Caki2 (cell line): ENCODE data around the gene CADM4. TPM values are rescaled to one million over a fixed set of nuclear protein-coding genes. Genes with fewer than 3 reads are reported as not detected.
"Not testable (repeated sequence)": the region's sequence is repeated elsewhere in the genome, so short reads cannot be mapped to it uniquely, and the experiment has no call there.

Source experiments
- DNase-seq: peaks from one replicate; pipeline ENCODE4 v3.0.0-alpha.2; 2015; ENCODE audit warnings: low read depth
- in situ Hi-C: cut with HindIII; loops from 2 replicates; pipeline ENCODE4 v1.10.0; 2016; ENCODE audit warnings: low sequenced_read_pairs, low pct_unique_long_range_greater_than_20kb, mixed read lengths
- total RNA-seq: library from RNA; depleted of rRNA; stranded (reverse); fragments of >200 nt; shearing (Covaris generic); gene quantifications from 2 replicates; pipeline ENCODE4 v1.2.3, GENCODE V29; 2014; ENCODE audit warnings: low replicate concordance; rRNA removed

Gene CADM4, protein sequence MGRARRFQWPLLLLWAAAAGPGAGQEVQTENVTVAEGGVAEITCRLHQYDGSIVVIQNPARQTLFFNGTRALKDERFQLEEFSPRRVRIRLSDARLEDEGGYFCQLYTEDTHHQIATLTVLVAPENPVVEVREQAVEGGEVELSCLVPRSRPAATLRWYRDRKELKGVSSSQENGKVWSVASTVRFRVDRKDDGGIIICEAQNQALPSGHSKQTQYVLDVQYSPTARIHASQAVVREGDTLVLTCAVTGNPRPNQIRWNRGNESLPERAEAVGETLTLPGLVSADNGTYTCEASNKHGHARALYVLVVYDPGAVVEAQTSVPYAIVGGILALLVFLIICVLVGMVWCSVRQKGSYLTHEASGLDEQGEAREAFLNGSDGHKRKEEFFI
- 15.0 and 16.7 TPM in 2 replicates for total RNA-seq

DNA sequence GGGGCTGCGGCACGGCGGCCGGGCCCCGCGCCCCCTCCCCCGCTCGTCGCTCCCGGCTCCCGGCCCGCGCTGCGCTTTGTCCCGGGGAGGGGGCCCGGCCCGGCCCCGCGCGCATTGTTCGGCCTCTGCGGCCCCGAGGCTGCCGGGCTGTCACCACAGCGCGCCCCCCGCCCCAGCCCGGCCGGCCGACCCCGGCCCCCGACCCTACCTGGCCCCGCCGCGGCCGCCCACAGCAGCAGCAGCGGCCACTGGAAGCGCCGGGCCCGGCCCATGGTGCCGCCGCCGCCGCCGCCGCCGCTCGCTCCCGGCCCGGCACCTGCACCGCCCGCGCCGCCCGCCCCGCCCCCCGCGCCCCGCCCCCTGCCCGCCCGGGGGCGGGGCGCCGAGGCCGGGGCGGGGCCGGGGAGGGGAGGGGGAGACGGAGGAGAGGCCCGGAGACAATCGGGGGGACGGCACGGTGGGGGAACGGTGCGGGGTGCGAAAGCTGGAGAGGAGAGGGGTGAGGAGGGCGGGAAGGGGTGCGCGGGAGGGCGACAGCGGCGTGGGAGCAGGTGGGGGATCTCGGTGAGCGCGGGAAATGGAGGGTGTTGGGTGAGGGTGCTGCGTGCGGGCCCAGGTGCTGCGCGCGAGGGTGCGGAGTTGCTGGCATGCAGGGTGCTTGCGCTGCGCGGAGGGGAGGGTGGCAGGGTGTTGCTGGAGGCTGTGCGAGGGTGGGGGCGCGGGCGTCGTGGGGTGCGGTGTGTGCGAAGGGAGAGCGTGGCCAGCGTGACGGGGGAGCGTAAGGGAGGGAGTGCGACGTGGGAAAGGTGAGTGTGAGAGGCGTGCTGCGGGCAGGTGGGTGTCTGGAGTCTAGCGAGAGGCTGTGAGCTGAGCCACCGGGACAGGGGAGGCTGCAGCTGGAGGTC is at the start of gene CADM4:
TSS of gene CADM4 (minus strand) at position 332 of the 905 bp plus-strand sequence. CDS start at position 272, 60 bp downstream.
- in situ Hi-C loops = no loop called here
- no peak for DNase-seq

DNA sequence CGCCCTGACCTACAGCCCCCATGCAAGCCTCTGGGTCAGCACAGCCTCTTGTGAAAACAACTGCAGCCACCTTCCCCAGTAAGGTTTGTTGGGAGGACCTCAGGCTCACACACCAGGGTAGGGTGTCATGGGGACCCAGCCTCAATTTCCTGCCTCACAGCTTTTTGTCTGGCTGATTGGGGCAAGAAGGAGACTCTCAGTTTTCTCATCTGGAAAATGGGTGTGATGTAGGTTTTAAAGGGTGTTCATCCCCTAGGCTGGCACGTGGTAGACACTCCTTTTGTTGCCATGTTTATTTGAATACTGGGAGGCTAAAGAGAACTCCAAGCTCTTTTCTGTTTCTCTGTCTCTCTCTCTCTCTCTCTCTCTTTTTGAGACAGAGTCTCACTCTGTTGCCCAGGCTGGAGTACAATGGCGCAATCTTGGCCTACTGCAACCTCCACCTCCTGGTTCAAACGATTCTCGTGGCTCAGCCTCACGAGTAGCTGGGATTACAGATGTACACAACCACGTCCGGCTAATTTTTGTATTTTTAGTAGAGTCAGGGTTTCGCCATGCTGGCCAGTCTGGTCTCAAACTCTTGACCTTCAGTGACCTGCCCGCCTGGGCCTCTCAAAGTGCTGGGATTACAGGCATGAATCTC is 48.5 kb upstream of the CADM4 start:
- in situ Hi-C loops = no loop called here
- DNase-seq = no peak

DNA sequence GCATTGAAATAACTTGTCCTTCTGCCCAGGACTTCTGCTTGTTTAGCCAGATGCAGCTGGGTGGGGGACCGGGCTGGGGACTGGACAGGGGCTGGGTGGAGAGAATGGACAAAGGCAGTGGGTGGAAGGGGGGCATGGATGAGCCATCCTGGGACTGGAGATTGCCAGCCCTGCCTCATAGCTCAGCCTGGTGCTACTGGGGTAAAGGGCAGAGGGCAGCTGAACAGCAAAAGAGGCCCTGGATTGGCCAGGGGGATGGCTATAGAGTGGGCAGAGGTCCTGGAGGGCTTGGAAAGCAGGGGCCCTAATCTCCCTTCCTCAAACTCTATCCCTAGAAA is 48.0 kb upstream of the CADM4 start:
- no peak for DNase-seq
- in situ Hi-C loops = no loop called here

DNA sequence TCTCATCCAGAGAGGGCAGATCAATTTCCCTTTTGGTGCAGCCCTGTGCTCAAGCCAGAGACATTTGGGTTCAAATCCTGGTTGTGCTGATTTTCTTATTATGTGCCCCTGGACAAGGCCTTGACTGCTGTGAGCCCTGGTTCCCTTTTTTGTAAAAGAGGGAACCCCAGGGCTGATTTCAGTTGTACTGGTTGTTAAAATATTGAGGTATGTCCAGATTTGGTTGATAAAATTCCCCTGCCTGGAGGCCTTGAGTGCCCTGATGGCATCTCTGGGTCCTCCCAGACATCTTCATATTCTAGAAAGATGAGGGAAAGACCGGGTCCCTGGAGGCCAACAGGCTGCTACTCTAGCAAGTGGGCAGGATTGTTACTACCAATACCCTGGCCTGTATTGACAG is 44.7 kb upstream of the CADM4 start:
- in situ Hi-C loops = no loop called here
- DNase-seq = no peak

DNA sequence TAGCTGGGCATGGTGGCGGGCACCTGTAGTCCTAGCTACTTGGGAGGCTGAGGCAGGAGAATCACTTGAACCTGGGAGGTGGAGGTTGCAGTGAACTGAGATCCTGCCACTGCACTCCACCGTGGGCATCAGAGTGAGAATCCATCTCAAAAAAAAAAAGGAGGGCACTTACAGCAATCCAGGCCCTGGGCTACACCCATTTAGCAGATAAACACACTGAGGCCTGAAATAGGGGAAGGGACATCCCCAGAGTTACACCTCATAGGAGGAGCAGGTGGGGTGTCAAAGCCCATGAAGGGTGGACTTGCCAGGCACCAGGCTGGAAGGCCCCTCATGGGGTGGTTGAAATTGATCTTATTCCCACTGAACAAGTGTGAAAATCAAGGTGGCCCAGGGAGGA is 44.3 kb upstream of the CADM4 start:
- no peak for DNase-seq
- in situ Hi-C loops = no loop called here

DNA sequence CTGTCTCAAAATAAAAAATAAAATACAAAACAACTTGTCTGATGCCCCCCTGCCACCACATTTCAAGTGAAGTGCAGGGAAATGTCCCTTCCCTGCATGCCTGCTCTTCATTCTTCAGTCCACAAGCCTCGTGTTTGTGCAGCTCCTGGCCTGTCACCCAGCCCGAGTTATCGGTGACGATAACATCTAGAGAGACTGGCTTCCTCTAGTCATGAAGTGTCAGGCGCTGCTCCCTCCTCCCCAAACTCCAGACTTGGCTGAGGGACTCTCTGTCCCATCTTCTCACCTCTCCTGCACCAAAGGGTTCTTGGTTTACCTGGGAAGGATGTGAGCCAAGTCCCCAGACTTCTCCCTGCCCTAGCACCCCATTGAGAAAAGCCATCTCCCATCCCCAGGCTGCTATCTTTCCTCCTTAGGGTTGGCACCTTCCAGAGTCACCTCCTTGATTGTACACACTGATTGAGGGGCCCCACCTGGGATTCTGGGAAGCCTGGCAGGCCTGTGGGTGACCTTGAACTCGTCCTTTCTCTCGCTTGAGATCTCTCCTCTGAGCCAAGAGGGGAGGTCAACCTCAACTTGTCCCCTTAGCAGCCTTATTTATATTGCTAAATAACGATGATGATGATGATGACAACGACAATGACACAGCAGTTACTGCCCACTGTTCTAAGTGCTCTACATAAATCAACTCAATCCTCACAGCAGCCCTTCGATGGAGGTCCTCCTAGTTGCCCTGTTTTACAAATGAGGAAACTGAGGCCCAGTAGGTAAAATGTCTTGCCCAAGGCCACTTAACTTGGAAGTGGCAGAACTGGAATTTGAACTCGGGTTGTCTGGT is 43.4 kb upstream of the CADM4 start:
- in situ Hi-C loops = no loop called here
- no peak for DNase-seq

DNA sequence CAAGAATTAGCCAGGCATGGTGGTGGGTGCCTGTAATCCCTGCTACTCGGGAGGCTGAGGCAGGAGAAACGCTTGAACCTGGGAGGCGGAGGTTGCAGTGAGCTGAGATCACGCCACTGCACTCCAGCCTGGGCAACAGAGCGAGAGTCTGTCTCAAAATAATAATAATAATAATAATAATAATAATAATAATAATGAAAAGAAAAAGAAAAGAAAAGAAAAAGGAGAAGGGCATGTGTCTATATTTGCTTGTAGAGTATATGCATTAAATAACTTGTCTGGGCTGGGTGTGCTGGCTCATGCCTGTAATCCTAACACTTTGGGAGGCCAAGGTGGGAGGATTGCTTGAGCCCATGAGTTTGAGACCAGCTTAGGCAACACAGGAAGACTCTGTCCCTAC is 42.6 kb upstream of the CADM4 start:
- in situ Hi-C loops, DNase-seq: not testable (repeated sequence)

DNA sequence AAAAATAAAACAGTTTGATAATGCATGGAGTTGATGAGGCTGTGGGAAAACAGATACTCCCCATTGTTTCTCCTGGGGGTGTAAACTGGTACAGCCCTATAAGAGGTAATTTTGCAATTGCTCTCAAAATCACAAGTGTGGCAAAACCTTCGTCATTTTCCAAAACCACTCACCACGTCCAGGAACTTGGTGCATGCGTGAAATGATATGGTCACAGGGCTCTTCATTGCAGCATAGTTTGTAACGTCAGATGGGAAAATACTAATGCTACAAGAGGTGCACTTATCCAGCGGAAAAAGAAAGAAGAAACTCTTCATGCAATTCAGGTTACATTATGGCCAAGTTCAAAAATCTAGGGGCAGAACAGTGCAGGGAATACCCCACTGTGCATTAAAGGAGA is 42.2 kb upstream of the CADM4 start:
- no peak for DNase-seq
- in situ Hi-C loops = no loop called here

DNA sequence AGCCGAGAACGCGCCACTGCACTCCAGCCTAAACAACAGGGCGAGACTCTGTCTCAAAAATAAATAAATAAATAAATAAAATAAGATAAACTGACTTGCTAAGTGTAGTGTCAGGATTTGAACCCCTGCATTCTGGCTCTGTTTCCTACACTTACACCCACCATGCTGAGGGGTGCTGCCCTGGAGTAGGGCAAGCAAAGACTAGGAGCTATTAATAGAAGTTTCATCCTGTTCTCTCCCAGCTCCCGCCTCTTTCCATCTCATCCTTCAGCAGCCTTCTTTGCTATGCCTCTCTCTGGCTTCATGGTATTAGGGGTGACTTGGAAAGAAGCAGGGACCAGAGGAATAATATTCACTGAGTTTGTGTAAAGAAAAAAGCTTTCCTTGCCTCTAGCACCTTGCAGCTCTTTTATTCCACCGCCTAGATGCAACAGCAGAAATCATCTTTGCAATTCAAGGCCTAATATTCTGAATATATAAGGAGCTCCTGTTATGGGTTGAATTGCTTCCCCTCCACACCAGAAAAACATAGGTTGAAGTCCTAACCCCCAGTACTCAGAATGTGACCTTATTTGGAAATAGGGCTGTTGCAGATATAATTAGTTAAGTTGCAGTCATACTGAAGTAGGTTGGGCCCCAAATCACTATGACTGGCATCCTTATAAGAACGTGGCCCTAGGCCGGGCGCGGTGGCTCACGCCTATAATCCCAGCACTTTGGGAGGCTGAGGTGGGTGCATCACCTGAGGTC is 39.0 kb upstream of the CADM4 start:
- in situ Hi-C loops = no loop called here
- no peak for DNase-seq

DNA sequence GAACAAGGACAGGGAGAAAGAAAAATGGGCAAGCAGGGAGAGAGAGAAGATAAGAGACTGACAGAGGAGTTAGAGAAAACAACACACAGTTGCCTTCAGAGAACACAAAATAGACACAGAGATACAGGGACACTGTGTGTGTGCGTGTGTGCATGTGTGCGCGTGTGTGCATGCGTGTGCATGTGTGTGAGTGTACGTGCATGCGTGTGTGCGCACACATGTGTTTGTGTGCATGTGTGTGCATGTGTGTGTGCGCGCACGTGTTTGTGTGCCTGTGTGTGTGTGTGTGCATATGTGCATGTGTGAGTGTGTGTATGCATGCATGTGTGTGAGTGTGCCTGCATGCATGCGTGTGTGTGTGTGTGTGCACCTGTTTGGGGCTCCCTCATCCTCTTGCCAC is 36.3 kb upstream of the CADM4 start:
- in situ Hi-C loops = no loop called here
- no peak for DNase-seq

DNA sequence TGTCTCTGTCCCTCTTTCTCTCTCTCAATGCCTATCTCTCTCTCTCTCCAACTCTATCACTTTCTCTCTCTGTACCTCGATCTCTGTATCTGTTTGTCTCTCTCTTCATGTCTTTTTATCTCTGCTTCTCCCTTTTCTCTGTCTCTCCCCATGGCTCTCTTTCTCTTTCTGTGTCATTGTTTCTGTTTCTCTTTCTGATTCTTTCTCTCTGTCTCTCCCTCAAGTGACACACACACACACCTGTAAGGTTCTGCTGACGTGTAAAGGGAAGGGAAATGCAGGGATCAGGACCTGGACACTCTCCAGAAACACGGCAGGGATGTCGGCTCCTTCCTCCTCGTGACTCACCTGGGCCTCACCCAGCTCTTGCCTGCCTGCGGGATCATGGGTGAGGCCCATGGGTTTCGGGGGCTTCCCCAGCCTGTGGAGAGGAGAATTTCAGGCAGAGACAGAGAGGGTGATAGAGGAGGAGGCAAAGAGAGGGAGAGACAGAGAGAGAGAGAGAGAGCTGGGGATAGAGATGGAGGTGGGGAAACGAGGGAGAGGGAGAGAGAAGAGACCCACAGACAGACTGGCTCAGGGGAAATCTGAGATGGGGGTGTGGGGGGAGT is 35.7 kb upstream of the CADM4 start:
- in situ Hi-C loops = no loop called here
- DNase-seq = peak; percentile 86

DNA sequence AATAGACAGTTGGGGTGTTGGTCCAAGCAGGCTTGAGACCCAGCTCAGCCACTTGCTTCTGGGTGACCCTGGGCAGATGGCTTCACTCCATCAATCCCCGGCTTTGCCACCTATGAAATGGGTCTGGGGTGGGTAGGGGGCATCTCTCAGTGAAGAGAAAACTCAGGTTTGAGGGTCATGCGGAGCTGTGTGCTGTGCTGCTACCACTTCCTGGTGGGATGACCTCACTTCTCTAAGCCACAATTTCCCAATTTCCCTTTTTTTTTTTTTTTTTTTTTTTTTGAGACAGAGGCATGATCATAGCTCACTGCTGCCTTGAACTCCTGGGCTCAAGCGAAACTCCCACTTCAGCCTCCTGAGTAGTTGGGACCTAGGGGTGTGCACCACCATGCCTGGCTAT is 34.9 kb upstream of the CADM4 start:
- DNase-seq = no peak
- in situ Hi-C loops = no loop called here

DNA sequence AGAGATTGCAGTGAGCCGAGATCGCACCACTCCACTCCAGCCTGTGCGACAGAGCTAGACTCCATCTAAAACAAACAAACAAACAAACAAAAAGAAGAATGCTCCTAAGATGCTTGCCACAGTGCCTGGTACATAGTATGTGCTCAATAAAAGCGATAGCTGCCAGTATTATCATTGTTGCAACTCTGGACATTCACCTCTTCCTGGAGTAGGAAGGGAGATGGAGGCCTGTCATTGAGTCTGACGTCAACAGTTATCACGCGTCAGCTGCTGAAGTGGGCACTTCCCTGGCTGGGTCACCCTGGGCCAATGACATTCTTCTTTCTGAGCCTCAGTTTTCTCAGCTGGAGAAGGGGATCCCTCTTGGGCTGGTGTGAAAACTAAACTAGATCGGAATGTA is 34.5 kb upstream of the CADM4 start:
- DNase-seq = no peak
- in situ Hi-C loops = no loop called here

DNA sequence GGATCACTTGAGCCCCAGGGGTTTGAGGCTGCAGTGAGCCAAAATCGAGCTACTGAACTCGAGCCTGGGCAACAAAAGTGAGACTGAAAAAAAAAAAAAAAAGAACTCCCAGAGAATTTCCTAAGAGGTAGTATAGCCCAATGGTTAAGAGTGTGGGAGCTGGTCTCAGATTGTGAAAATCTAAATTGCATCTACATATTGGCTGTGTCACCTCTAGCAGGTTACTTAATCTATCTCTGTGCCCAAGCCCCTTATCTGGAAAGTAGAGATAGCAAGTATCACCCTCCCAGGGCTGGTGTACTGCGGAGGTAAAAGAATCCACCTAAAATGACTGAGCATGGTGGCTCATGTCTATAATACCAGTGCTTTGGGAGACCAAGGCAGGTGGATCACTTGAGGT is 34.0 kb upstream of the CADM4 start:
- in situ Hi-C loops = no loop called here
- DNase-seq = no peak

DNA sequence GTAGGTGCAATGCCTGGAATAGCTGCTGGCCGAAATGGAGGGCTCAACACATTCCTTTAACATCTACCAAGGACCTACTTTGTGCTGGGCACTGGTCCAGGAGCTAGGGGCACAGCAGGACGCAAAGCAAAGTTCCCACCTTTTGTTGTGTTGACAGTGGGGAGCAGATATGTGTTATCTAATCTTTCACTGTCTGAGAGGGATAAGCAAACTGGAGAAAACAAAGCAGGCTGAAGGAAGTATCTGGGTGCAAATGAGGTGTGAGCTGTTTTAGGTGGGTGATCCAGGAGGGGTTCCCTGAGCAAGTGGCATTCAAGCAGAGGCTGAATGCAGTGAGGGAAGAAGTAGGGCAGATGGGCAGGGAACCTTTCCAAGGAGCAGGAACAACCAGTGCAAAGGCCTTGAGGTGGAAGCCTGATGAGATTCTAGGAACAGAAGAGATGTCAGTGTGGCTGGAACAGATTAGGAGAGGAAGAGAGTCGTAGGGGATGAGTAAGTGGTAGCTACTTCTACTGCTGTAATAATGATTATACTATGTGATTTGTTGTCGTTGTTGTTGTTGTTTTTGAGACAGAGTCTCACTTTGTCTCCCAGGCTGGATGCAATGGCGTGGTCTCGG is 32.5 kb upstream of the CADM4 start:
- in situ Hi-C loops = no loop called here

DNA sequence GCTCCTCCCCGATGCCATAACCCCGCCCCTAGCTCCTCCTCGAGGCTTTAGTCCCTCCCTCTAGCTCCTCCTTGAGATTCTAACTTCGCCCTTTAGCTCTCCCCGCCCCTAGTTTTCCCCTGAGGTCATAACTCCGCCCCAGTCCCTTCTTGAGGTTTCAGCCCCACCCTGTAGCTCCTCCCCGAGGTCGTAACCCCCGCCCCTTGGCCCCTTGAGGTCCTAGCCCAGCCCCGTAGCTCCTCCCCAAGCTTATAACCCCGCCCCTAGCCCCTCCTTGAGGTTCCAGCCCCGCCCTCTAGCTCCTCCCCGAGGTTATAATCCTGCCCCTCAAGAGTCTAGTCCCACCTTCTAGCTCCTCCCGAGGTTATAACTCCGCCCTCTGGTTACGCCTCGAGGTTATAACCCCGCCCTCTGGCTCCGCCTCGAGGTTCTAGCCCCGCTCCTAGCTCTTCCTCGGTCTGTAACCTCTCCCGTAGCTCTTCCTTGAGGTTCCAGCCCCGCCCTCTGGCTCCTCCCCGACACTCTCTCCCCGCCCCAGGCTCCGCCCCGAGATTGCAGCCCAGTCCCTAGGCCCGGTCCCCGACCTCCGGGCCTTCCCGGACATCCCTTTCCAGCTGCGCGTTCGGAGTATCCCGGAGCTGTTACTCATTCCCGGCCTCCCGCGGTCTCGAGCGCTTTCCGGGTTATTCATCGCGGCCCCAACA is 28.9 kb upstream of the CADM4 start:
- in situ Hi-C loops = no loop called here
- DNase-seq = peak; percentile 100

More for the DNA sequence above, 32.5 kb upstream of the CADM4 start:
- no peak for DNase-seq
